ENCODE measurements around the gene DDX39B. TPM values are rescaled to one million over a fixed set of nuclear protein-coding genes. Genes with fewer than 3 reads are reported as not detected.

DDX39B gene
- total and polyA plus RNA-seq, 9 of the 15 experiments (the other 6 are each of a cell fraction or from before 2014, with no cell fraction given), result 479 to 869 (median 592) TPM

DNA sequence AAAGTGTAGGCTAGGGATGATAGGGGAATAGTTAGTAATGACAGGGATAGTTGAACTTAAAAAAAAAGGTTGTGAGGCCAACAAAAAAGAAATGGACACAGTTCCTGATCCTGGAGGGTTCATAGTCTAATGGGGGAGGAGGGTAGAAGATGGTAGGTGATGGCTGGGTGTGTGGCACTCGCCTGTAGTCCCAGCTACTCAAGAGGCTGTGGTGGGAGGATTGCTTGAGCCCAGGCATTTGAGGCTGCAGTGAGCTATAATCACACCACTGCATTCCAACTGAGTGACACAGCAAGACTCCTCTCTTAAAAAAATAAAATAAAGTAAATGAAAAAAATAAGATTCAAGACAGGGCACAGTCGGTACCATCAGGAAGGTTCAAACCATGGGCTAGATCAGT, 46.2 kb downstream of the DDX39B start (continued):
- TF ChIP-seq STAT6 (CRISPR knock-in tag; IDR thresholded peaks at IDR 0.05) (no peak), ZNF280A (IDR thresholded peaks at IDR 0.05; ENCODE audit: low read depth, partially characterized antibody) (no peak), ZNF282 (CRISPR knock-in tag; IDR thresholded peaks at IDR 0.05) (no peak), ZBTB26 (CRISPR knock-in tag; IDR thresholded peaks at IDR 0.05) (0 out of 2 replicates have a peak, but pooled peaks have one; percentile 50)
